ENCODE measurements around the gene FAM76B. TPM values are rescaled to one million over a fixed set of nuclear protein-coding genes. Genes with fewer than 3 reads are reported as not detected.
A peak's percentile ranks its signal among the peaks of the same experiment; 100 is the strongest.

Gene FAM76B
- total RNA-seq, 8 experiments from 2014 or later = 14.4 to 53.4 (median 30.5) TPM

- Histone ChIP-seq H3K27ac (peak within 1 kb of the TSS; percentile 93 to 97), H3K4me3 (peak within 1 kb of the TSS; percentile 74 to 98 (median 89)), H3K4me1 (replicated peaks in 1 of 2) (peaks cover 2 to 15% of the 10 kb centered on the region in 2 donors)
- ATAC-seq (replicated peaks in 6 of 8) = peak; percentile 63 to 75 (median 66)
- in situ Hi-C loops (cut with MboI; ENCODE audit: low pct_unique_long_range_greater_than_20kb in 2 of 9, low sequenced_read_pairs in 9 of 9, unreplicated experiment in 9 of 9) = no loop called here
- 0 to 2% (median 0%) methylated on average over 1 to 22 of the region's 55 CpGs; no CpG with 5 or more reads in 4 of the 10 experiments for WGBS, 10 experiments
These were observed 746 bp upstream of the FAM76B start, which contains the start of gene CEP57 for GRCh38 chr11:95790123-95790932. Gene CEP57, plus strand, starts transcription at chr11:95790498. Its CDS starts 201 bp downstream, at chr11:95790699.

DNA sequence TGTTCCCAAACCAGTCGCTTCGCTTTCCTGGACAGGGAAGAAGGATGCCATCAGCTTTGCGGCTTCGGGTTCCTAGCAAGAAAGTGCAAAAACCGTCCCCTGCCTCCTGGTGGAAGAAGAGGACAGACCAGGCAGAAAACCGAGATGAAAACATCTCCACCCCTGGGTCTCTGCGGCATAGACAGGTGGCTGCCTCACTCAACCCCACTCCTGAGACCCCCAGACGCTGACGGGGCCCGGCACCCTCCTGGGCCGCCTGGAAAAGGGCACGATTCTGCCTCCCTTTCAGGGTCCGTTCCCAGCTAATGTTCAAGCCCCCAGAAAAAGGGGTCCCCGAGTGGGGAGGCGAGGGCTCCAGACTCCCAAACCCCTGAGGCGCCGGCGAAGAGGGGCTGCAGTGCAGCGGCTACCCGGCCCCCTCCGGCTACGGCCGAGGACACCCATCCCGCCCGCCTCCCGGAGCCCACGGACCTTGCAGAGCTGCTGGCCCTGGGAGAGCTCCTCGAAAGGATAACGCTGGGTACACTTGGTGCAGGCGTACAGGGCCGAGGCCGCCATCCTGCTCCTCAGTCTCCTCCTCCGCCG, 569 bp downstream of the FAM76B start:
- 0 to 9% (median 4%) methylated on average over 3 to 8 of the region's 34 CpGs; no CpG with 5 or more reads in 5 of the 10 experiments for WGBS, 10 experiments

GRCh38 chr11:95780544-95780943, 9.0 kb downstream of the FAM76B start:
- in situ Hi-C loops (cut with MboI; ENCODE audit: low pct_unique_long_range_greater_than_20kb in 2 of 9, low sequenced_read_pairs in 9 of 9, unreplicated experiment in 9 of 9) = no loop called here

More for the DNA sequence above, 569 bp downstream of the FAM76B start:
- in situ Hi-C loops (cut with MboI; ENCODE audit: low pct_unique_long_range_greater_than_20kb in 2 of 9, low sequenced_read_pairs in 9 of 9, unreplicated experiment in 9 of 9) = no loop called here
- peak overlapping the region; percentile 74 to 98 (median 89) for H3K4me3 ChIP-seq
- peak overlapping the region; percentile 79 to 91 for H3K27ac ChIP-seq
- peak; percentile 1 to 6 (median 2) for ATAC-seq (replicated peaks in 6 of 8)
- H3K4me1 ChIP-seq (replicated peaks in 1 of 2) = peaks cover 2 to 15% of the 10 kb centered on the region in 2 donors

DNA sequence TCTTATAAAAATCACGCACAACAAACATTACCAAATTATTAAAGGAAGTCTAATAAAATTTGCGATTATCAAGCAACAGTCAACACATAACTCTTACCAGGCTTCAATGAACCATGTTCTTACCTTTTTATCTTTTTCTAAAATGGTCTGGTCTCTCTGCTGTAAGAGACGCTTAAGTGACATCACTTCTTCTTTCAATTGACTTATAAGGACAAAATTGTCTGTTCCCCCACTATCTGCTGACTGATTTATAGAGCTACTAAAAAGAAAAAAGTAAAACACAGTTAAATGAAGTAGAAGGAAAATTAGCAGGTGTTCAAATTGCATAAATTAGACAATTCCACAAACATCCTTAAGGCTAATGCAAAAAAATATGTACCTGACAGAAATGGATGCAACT, 10.9 kb downstream of the FAM76B start:
- H3K4me1 ChIP-seq (replicated peaks in 1 of 2) = no peaks in the 10 kb centered on the region
- 86 to 100% (median 95%) methylated on average over 2 to 3 of the region's 3 CpGs; no CpG with 5 or more reads in 1 of the 10 experiments for WGBS, 10 experiments
- no peak overlapping the region for H3K4me3 ChIP-seq
- no peak for ATAC-seq (replicated peaks in 6 of 8)
- in situ Hi-C loops (cut with MboI; ENCODE audit: low pct_unique_long_range_greater_than_20kb in 2 of 9, low sequenced_read_pairs in 9 of 9, unreplicated experiment in 9 of 9) = no loop called here
- H3K27ac ChIP-seq = no peak overlapping the region

More at GRCh38 chr11:95780544-95780943, 9.0 kb downstream of the FAM76B start:
- no peak overlapping the region for H3K27ac ChIP-seq
- 89 to 100% (median 100%) methylated on average over 2 of the region's 2 CpGs; no CpG with 5 or more reads in 1 of the 10 experiments for WGBS, 10 experiments
- no peaks in the 10 kb centered on the region for H3K4me1 ChIP-seq (replicated peaks in 1 of 2)
- no peak overlapping the region for H3K4me3 ChIP-seq
- no peak for ATAC-seq (replicated peaks in 6 of 8)

GRCh38 chr11:95776859-95777258, 12.7 kb downstream of the FAM76B start:
- ATAC-seq (replicated peaks in 6 of 8) = no peak
- in situ Hi-C loops (cut with MboI; ENCODE audit: low pct_unique_long_range_greater_than_20kb in 2 of 9, low sequenced_read_pairs in 9 of 9, unreplicated experiment in 9 of 9) = no loop called here
- Histone ChIP-seq H3K4me3 (no peak overlapping the region), H3K27ac (no peak overlapping the region), H3K4me1 (replicated peaks in 1 of 2) (no peaks in the 10 kb centered on the region)

GRCh38 chr11:95768521-95768920, 21.1 kb downstream of the FAM76B start:
- no peak for ATAC-seq (replicated peaks in 6 of 8)
- WGBS, 10 experiments = 67 to 100% (median 87%) methylated on average over 1 to 2 of the region's 2 CpGs; no CpG with 5 or more reads in 3 of the 10 experiments
- H3K4me3 ChIP-seq = no peak overlapping the region
- in situ Hi-C loops (cut with MboI; ENCODE audit: low pct_unique_long_range_greater_than_20kb in 2 of 9, low sequenced_read_pairs in 9 of 9, unreplicated experiment in 9 of 9) = loop anchor here in 6 of 9 experiments (10.0 to 25.0 kb wide), 5 partner anchors 606 to 1131 kb away; partner anchors contain the start of genes SRSF8 (in 2 of the 6), CWC15 (in 1 of the 6) and KDM4D (in 1 of the 6)
- H3K27ac ChIP-seq = no peak overlapping the region
- H3K4me1 ChIP-seq (replicated peaks in 1 of 2) = no peaks in the 10 kb centered on the region

- Histone ChIP-seq H3K4me1 (replicated peaks in 1 of 2) (peaks cover 0 to 3% of the 10 kb centered on the region in 2 donors), H3K27ac (no peak overlapping the region), H3K4me3 (no peak overlapping the region)
- in situ Hi-C loops (cut with MboI; ENCODE audit: low pct_unique_long_range_greater_than_20kb in 2 of 9, low sequenced_read_pairs in 9 of 9, unreplicated experiment in 9 of 9) = loop anchor here in 6 of 9 experiments (10.0 to 25.0 kb wide), 5 partner anchors 605 to 1130 kb away; partner anchors contain the start of genes SRSF8 (in 2 of the 6), CWC15 (in 1 of the 6) and KDM4D (in 1 of the 6)
- 7 to 100% (median 88%) methylated on average over 1 of the region's 1 CpG; no CpG with 5 or more reads in 2 of the 10 experiments for WGBS, 10 experiments
- peak in 2 of 8 experiments; percentile 51 to 61 for ATAC-seq (replicated peaks in 6 of 8)
These were observed 22.1 kb downstream of the FAM76B start for GRCh38 chr11:95767498-95767897.

DNA sequence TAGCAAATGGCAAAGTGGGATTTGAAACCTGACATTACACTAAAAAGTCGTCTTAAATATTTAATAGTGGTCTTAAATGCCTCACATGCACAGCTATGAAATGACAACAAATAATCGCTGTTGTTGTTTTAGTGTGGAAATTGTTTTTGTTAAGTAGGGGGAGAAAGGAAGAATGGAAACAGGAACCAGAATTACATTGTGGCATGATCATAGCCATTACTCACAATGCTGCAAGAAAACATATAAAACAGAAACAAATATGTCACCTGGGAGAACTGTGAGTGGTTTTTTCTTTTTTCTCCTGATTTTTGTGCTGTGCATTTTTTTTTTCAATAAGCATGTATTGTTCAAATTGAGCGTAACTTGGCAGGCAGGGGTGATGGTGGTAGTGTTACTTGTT, 22.9 kb downstream of the FAM76B start:
- in situ Hi-C loops (cut with MboI; ENCODE audit: low pct_unique_long_range_greater_than_20kb in 2 of 9, low sequenced_read_pairs in 9 of 9, unreplicated experiment in 9 of 9) = loop anchor here in 6 of 9 experiments (10.0 to 25.0 kb wide), 5 partner anchors 604 to 1129 kb away; partner anchors contain the start of genes SRSF8 (in 2 of the 6), CWC15 (in 1 of the 6) and KDM4D (in 1 of the 6)
- no peak overlapping the region for H3K4me3 ChIP-seq
- no peak for ATAC-seq (replicated peaks in 6 of 8)

DNA sequence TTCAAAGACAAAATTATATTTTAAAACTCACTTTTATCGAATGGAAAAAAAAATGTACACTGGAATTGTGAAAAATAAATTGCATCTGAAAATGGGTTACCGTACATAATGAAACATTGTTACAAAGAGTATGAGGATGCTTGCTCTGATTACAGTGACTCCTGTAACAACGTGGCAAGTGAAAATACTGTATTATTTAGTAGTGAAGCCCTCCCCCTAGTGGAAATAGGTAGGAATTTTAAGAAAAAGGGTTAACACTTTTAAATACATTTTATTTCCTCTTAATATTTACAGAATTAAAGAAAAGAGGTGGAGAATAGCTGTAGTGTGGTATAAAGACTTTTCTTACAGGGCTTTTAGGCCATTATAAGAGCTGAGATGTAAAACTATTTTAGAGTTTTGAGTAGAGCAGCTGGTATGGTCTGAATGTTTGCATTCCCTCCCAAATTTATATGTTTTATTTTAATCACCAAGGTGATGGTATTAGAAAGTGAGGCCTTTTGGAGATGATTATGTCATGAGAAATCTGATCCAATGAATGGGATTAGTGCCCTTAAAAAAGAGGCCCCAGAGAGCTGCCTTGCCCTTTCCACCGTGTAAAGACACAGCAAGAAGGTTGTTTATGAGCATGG, 25.2 kb downstream of the FAM76B start:
- in situ Hi-C loops (cut with MboI; ENCODE audit: low pct_unique_long_range_greater_than_20kb in 2 of 9, low sequenced_read_pairs in 9 of 9, unreplicated experiment in 9 of 9) = loop anchor here in 6 of 9 experiments (10.0 to 25.0 kb wide), 5 partner anchors 602 to 1127 kb away; partner anchors contain the start of genes SRSF8 (in 2 of the 6), CWC15 (in 1 of the 6) and KDM4D (in 1 of the 6)
- Histone ChIP-seq H3K4me3 (no peak overlapping the region), H3K27ac (no peak overlapping the region), H3K4me1 (replicated peaks in 1 of 2) (peaks cover 0 to 6% of the 10 kb centered on the region in 2 donors)
- peak; percentile 59 to 79 (median 72) for ATAC-seq (replicated peaks in 6 of 8)
- 0 to 23% (median 4%) methylated on average over 1 to 4 of the region's 4 CpGs for WGBS, 10 experiments

More for the DNA sequence above, 22.9 kb downstream of the FAM76B start:
- H3K4me1 ChIP-seq (replicated peaks in 1 of 2) = peaks cover 0 to 6% of the 10 kb centered on the region in 2 donors
- 69 to 100% (median 83%) methylated on average over 1 to 3 of the region's 3 CpGs for WGBS, 10 experiments
- no peak overlapping the region for H3K27ac ChIP-seq

DNA sequence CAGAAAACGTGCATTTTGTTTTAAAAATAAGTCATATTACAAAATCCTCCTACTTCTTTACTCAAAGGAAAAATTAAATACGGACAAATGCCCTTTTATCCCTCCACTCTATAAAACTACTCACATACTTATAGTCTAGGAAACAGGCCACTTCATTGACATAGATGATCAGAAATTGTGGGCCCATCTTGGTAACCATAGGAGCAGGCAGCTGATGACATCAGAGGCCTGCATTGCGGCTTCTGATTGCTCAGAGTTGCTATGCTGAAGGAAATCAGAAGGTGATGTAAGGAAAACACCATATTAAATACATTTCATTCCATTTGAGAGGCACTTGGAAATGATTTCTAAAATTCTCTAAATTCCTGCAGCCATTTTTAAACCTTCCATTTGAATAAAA, 27.0 kb downstream of the FAM76B start:
- in situ Hi-C loops (cut with MboI; ENCODE audit: low pct_unique_long_range_greater_than_20kb in 2 of 9, low sequenced_read_pairs in 9 of 9, unreplicated experiment in 9 of 9) = loop anchor here in 6 of 9 experiments (10.0 to 25.0 kb wide), 5 partner anchors 600 to 1125 kb away; partner anchors contain the start of genes SRSF8 (in 2 of the 6), CWC15 (in 1 of the 6) and KDM4D (in 1 of the 6)
- H3K4me1 ChIP-seq (replicated peaks in 1 of 2) = peaks cover 0 to 6% of the 10 kb centered on the region in 2 donors
- 76 to 100% (median 88%) methylated on average over 1 to 3 of the region's 3 CpGs; no CpG with 5 or more reads in 1 of the 10 experiments for WGBS, 10 experiments
- no peak overlapping the region for H3K27ac ChIP-seq
- peak in 5 of 8 experiments; percentile 49 to 96 (median 93) for ATAC-seq (replicated peaks in 6 of 8)
- no peak overlapping the region for H3K4me3 ChIP-seq

DNA sequence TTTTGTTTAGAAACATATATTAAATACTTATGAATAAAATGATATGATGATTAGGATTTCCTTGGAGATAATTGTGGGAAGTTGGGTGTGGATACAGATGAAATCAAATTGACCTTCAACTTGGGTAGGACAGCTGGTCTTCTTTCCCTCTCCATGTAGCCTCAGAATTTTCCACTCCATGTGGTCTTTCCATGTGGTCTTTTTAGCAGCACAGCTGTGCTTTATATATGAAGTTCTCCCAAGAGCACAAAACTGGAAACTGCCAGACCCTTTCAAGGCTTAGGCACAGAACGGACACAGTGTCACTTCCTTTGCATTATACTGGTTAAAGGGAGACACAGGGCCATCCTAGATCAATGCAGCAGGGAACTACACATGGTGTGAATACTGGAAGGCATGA, 28.6 kb downstream of the FAM76B start:
- in situ Hi-C loops (cut with MboI; ENCODE audit: low pct_unique_long_range_greater_than_20kb in 2 of 9, low sequenced_read_pairs in 9 of 9, unreplicated experiment in 9 of 9) = loop anchor here in 6 of 9 experiments (10.0 to 25.0 kb wide), 5 partner anchors 599 to 1124 kb away; partner anchors contain the start of genes SRSF8 (in 2 of the 6), CWC15 (in 1 of the 6) and KDM4D (in 1 of the 6)

GRCh38 chr11:95751515-95751914, 38.1 kb downstream of the FAM76B start:
- WGBS, 10 experiments = 30 to 100% (median 43%) methylated on average over 1 of the region's 1 CpG; no CpG with 5 or more reads in 5 of the 10 experiments
- Histone ChIP-seq H3K4me3 (no peak overlapping the region), H3K4me1 (replicated peaks in 1 of 2) (peaks cover 0 to 5% of the 10 kb centered on the region in 2 donors), H3K27ac (no peak overlapping the region)
- ATAC-seq (replicated peaks in 6 of 8) = peak in 3 of 8 experiments; percentile 27 to 95 (median 34)
- in situ Hi-C loops (cut with MboI; ENCODE audit: low pct_unique_long_range_greater_than_20kb in 2 of 9, low sequenced_read_pairs in 9 of 9, unreplicated experiment in 9 of 9) = loop anchor here in 5 of 9 experiments (25.0 kb wide), 4 partner anchors 589 to 1114 kb away; partner anchors contain the start of genes SRSF8 (in 2 of the 5), CWC15 (in 1 of the 5) and KDM4D (in 1 of the 5)

More for the DNA sequence above, 28.6 kb downstream of the FAM76B start:
- no peak for ATAC-seq (replicated peaks in 6 of 8)
- Histone ChIP-seq H3K4me3 (no peak overlapping the region), H3K27ac (no peak overlapping the region), H3K4me1 (replicated peaks in 1 of 2) (peaks cover 0 to 6% of the 10 kb centered on the region in 2 donors)
- WGBS, 10 experiments = 67 to 100% (median 80%) methylated on average over 1 of the region's 1 CpG; no CpG with 5 or more reads in 5 of the 10 experiments
